Right cardiac atrium (tissue), 5 donors: ENCODE data around the gene CPS1. TPM values are rescaled to one million over a fixed set of nuclear protein-coding genes. Genes with fewer than 3 reads are reported as not detected.
A peak's percentile ranks its signal among the peaks of the same experiment; 100 is the strongest.

Experiments
- ATAC-seq, 2 donors: fragments of 200-7000 bp; cut with Tn5 transposase; one replicate each; pipeline versions ENCODE4 v1.8.0 to v1.9.1; 2020; ENCODE audit warnings: moderate library complexity in 2 of 2, mild to moderate bottlenecking in 1 of 2
- DNase-seq, 3 donors: peaks; one replicate each; pipeline ENCODE4 v3.0.0-alpha.2; 2020
- H3K27ac ChIP-seq: one replicate; pipeline ENCODE4 v1.5.1; 2013; ENCODE audit warnings: mild to moderate bottlenecking, low read length, control low read depth, moderate library complexity
- H3K27me3 ChIP-seq: one replicate; pipeline ENCODE4 v1.6.1; 2013; ENCODE audit not compliant: control insufficient read depth, insufficient read depth
- H3K4me1 ChIP-seq: one replicate; pipeline ENCODE4 v1.6.1; 2013; ENCODE audit warnings: low read length; ENCODE audit not compliant: control insufficient read depth, insufficient read depth
- H3K4me3 ChIP-seq: one replicate; pipeline ENCODE4 v1.5.1; 2013; ENCODE audit warnings: low read length, control low read depth
- H3K9me3 ChIP-seq: one replicate; pipeline ENCODE4 v1.6.1; 2013; ENCODE audit warnings: low read length; ENCODE audit not compliant: control insufficient read depth
- WGBS: extraction: QIAGEN DNeasy Blood & Tissue Kit; methylation state at CpG from one replicate; pipeline ENCODE4 v1.1.7; 2013; 5-methylcytosine and 5-hydroxymethylcytosine counted together
- intact Hi-C, 4 donors: fragments of 100-400 bp; cut with DNase I; formaldehyde crosslinking; loops; one replicate each; pipeline versions ENCODE4 v1.11.0 to v1.14.0; 2022 to 2023
- polyA plus RNA-seq: library from polyadenylated mRNA; stranded (reverse); fragments of 200-250 nt; gene quantifications from one replicate; pipeline ENCODE4 v1.2.3, GENCODE V29; 2013
- total RNA-seq, 4 donors: library from RNA; stranded (reverse); fragmentation: NEBNext Ultra II Directional; extraction: Animal tissue kit (Norgen Biotek cat#: 25700); gene quantifications; one replicate each; pipeline ENCODE4 v1.2.1, GENCODE V29; 2021
- donor health status: healthy with polysubstance abuse.
- donor health status: DM: no; HTN: yes; CAD: no.
- donor health status: DM: no; HTN: no; CAD: no.
- donor health status: DM: no; HTN: yes; CAD: no; lungs with severe emphysema.
- donor health status: DM: yes; HTN: yes; CAD: no.

The CPS1 gene
- total and polyA plus RNA-seq, 5 donors = 1.2 to 5.4 (median 2.8) TPM

- H3K27me3 ChIP-seq = no peaks in the 10 kb centered on the region
- DNase-seq (no peak), ATAC-seq (no peak)
- H3K4me1 ChIP-seq = no peaks in the 10 kb centered on the region
- no peaks in the 10 kb centered on the region for H3K9me3 ChIP-seq
- WGBS = 78% methylated on average over 1 of the region's 1 CpG
- H3K27ac ChIP-seq = no peak overlapping the region
- H3K4me3 ChIP-seq = no peak overlapping the region
- intact Hi-C loops = no loop called here
Observed at GRCh38 chr2:210673117-210673516, 116.7 kb downstream of the CPS1 start.

DNA sequence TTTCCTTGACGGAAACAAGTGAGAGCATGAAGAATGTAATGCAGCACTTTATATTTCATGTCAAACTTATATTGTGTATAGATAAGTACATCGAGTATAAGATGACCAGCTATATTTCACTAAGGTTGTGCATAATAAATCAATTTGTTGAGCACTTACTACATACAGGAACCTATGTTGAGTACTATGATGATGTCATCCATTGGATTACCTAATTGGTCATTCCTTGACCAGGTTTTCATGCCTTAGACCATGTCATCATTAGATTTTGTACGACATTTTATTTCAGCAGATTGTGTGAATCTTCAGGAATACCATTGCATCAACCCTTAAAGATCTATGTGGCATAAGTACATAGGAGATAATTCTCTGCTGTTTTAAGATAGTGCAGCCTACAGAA is 119.7 kb downstream of the CPS1 start:
- no peaks in the 10 kb centered on the region for H3K27me3 ChIP-seq
- ATAC-seq = no peak
- WGBS = 78% methylated on average over 3 of the region's 3 CpGs
- no peak overlapping the region for H3K27ac ChIP-seq
- no peaks in the 10 kb centered on the region for H3K9me3 ChIP-seq
- DNase-seq = no peak
- no peak overlapping the region for H3K4me3 ChIP-seq
- intact Hi-C loops = no loop called here
- H3K4me1 ChIP-seq = no peaks in the 10 kb centered on the region

DNA sequence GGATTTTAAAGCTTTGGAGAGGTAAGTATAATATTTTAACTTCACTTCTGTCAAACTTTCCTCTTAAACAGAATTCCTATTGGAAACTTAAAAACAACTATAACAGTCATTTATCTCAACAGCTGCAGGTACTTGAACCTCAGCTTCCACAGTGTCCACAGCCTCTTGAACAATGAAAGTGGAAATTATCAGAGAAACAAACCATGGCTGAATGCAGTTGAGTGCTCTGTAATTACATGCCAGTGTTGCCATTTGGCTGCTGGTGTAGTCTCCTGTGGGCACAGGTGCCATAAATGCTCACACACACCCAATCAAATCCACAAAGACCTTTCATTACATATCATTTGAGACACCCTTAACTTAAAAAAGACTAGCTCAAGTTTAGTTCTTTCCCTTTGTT is 125.1 kb downstream of the CPS1 start:
- H3K4me3 ChIP-seq = no peak overlapping the region
- intact Hi-C loops = no loop called here

GRCh38 chr2:210686401-210686800 is 130.0 kb downstream of the CPS1 start:
- Histone ChIP-seq H3K27me3 (no peaks in the 10 kb centered on the region), H3K9me3 (no peaks in the 10 kb centered on the region), H3K4me3 (no peak overlapping the region), H3K27ac (no peak overlapping the region), H3K4me1 (no peaks in the 10 kb centered on the region)
- no peak for ATAC-seq
- intact Hi-C loops = no loop called here
- no peak for DNase-seq
- 81% methylated on average over 3 of the region's 3 CpGs for WGBS

More for the DNA sequence above, 125.1 kb downstream of the CPS1 start:
- Histone ChIP-seq H3K27me3 (no peaks in the 10 kb centered on the region), H3K4me1 (no peaks in the 10 kb centered on the region), H3K27ac (no peak overlapping the region), H3K9me3 (no peaks in the 10 kb centered on the region)
- DNase-seq = peak in 1 of 3 donors; percentile 14
- no peak for ATAC-seq

GRCh38 chr2:210687786-210688470 is 131.5 kb downstream of the CPS1 start:
- H3K4me1 ChIP-seq = no peaks in the 10 kb centered on the region
- no peaks in the 10 kb centered on the region for H3K9me3 ChIP-seq
- no peak for ATAC-seq
- intact Hi-C loops = no loop called here
- H3K27ac ChIP-seq = no peak overlapping the region
- WGBS = 26% methylated on average over 1 of the region's 1 CpG
- H3K27me3 ChIP-seq = no peaks in the 10 kb centered on the region
- no peak overlapping the region for H3K4me3 ChIP-seq
- no peak for DNase-seq

- Histone ChIP-seq H3K4me1 (no peaks in the 10 kb centered on the region), H3K9me3 (no peaks in the 10 kb centered on the region), H3K27me3 (no peaks in the 10 kb centered on the region), H3K27ac (no peak overlapping the region), H3K4me3 (no peak overlapping the region)
- WGBS = 59% methylated on average over 2 of the region's 2 CpGs
- DNase-seq (no peak), ATAC-seq (no peak)
- intact Hi-C loops = no loop called here
Observed at GRCh38 chr2:210707900-210708299, 151.5 kb downstream of the CPS1 start.

DNA sequence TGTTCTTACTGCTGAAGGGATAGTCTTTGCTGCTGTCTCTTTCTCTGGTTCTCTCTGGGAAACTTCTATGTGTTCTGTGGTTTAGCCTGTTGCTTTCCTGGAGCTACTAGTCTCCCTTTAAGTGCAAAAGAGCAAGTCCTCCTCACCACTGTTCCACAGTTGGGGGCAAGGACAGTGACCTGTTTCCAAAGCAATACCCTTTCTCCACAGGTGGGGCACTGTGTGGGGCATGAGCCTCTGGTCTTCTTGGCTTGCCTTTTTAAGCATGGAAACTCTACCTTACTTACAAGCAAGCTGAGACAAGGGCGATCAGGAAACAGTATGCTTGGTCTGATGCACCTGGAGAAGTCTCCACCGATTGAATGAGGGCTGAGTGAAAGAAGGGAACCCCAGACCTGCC is 156.7 kb downstream of the CPS1 start:
- WGBS = 34% methylated on average over 2 of the region's 2 CpGs
- intact Hi-C loops = no loop called here

GRCh38 chr2:210715560-210716082 is 159.2 kb downstream of the CPS1 start:
- H3K27me3 ChIP-seq = no peaks in the 10 kb centered on the region
- H3K27ac ChIP-seq = no peak overlapping the region
- intact Hi-C loops = no loop called here
- 20% methylated on average over 5 of the region's 5 CpGs for WGBS
- DNase-seq (no peak), ATAC-seq (no peak)
- H3K4me3 ChIP-seq = no peak overlapping the region
- no peaks in the 10 kb centered on the region for H3K9me3 ChIP-seq
- no peaks in the 10 kb centered on the region for H3K4me1 ChIP-seq

More for the DNA sequence above, 156.7 kb downstream of the CPS1 start:
- ATAC-seq = no peak
- H3K4me3 ChIP-seq = no peak overlapping the region
- DNase-seq = no peak
- H3K4me1 ChIP-seq = no peaks in the 10 kb centered on the region
- H3K9me3 ChIP-seq = no peaks in the 10 kb centered on the region
- no peaks in the 10 kb centered on the region for H3K27me3 ChIP-seq
- H3K27ac ChIP-seq = no peak overlapping the region

- Histone ChIP-seq H3K27ac (no peak overlapping the region), H3K4me1 (no peaks in the 10 kb centered on the region), H3K4me3 (no peak overlapping the region), H3K27me3 (no peaks in the 10 kb centered on the region), H3K9me3 (no peaks in the 10 kb centered on the region)
- DNase-seq (peak in 1 of 3 donors; percentile 0), ATAC-seq (no peak)
- intact Hi-C loops = no loop called here
- 59% methylated on average over 3 of the region's 3 CpGs for WGBS
Observed at GRCh38 chr2:210718503-210718902, 162.1 kb downstream of the CPS1 start.

DNA sequence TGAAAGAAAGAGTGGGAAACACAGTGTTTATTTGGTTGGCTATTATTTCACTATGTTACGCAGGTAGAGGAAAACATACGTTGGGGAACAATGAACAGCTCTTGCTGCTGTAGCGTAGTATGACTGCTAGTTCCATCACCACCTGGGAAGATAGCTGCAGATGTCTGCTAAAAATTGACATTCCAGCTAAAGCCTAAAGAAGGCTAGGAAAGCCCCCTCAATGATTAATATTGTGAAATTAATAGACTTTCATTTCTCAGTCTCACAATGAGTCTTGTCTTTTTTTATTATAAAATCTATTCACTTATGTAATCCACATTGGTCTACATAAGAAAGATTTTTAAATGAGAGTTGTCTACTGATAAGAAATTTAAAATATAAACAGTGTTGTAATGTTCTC is 165.7 kb downstream of the CPS1 start:
- 83% methylated on average over 3 of the region's 3 CpGs for WGBS
- ATAC-seq (no peak), DNase-seq (no peak)
- Histone ChIP-seq H3K27ac (no peak overlapping the region), H3K27me3 (no peaks in the 10 kb centered on the region), H3K4me3 (no peak overlapping the region), H3K4me1 (no peaks in the 10 kb centered on the region), H3K9me3 (no peaks in the 10 kb centered on the region)
- intact Hi-C loops = no loop called here

- Histone ChIP-seq H3K27ac (no peak overlapping the region), H3K9me3 (no peaks in the 10 kb centered on the region), H3K27me3 (no peaks in the 10 kb centered on the region), H3K4me1 (no peaks in the 10 kb centered on the region), H3K4me3 (no peak overlapping the region)
- intact Hi-C loops = no loop called here
- DNase-seq (no peak), ATAC-seq (no peak)
Observed at GRCh38 chr2:210727549-210727948, 171.2 kb downstream of the CPS1 start.
